Small intestine (tissue), 7 donors: ENCODE results near the gene PLAGL1. TPM values are rescaled to one million over a fixed set of nuclear protein-coding genes. Genes with fewer than 3 reads are reported as not detected.
A peak's percentile ranks its signal among the peaks of the same experiment; 100 is the strongest.

Source experiments
- DNase-seq, 2 donors: peaks; one replicate each; pipeline versions ENCODE4 v3.0.0 to v3.0.0-alpha.2; 2013
- FAIRE-seq: peaks from 2 replicates; lab custom pipeline; 2012; peaks lifted over from hg19 to GRCh38; lab: Jason Lieb, UNC
- H3K27ac ChIP-seq, 3 donors: one replicate each; pipeline ENCODE4 v1.5.1; 2013; ENCODE audit warnings: low read length in 2 of 3, mild to moderate bottlenecking in 2 of 3, control low read depth in 1 of 3, inconsistent platforms in 1 of 3, low read depth in 1 of 3, moderate library complexity in 1 of 3
- H3K27me3 ChIP-seq, 3 donors: one replicate each; pipeline ENCODE4 v1.6.1; 2013; ENCODE audit warnings: low read length in 3 of 3, inconsistent platforms in 1 of 3; ENCODE audit not compliant: control insufficient read depth in 3 of 3, insufficient read depth in 3 of 3
- H3K36me3 ChIP-seq, 3 donors: one replicate each; pipeline ENCODE4 v1.6.1; 2013; ENCODE audit warnings: low read length in 3 of 3, inconsistent platforms in 1 of 3, low read depth in 1 of 3, mild to moderate bottlenecking in 1 of 3, moderate library complexity in 1 of 3; ENCODE audit not compliant: control insufficient read depth in 3 of 3, insufficient read depth in 2 of 3
- H3K4me1 ChIP-seq, 3 donors: one replicate each; pipeline ENCODE4 v1.6.1; 2013; ENCODE audit warnings: low read length in 2 of 3, inconsistent platforms in 1 of 3, low read depth in 1 of 3, mild to moderate bottlenecking in 1 of 3, moderate library complexity in 1 of 3; ENCODE audit not compliant: control insufficient read depth in 3 of 3, insufficient read depth in 2 of 3
- H3K4me3 ChIP-seq, 3 donors: one replicate each; pipeline ENCODE4 v1.5.1; 2013; ENCODE audit warnings: low read length in 3 of 3, control low read depth in 1 of 3, inconsistent platforms in 1 of 3, low read depth in 1 of 3, mild to moderate bottlenecking in 1 of 3, moderate library complexity in 1 of 3
- H3K9me3 ChIP-seq, 2 donors: one replicate each; pipeline ENCODE4 v1.6.1; 2013; ENCODE audit warnings: low read depth in 1 of 2, low read length in 1 of 2; ENCODE audit not compliant: control insufficient read depth in 2 of 2, insufficient read depth in 1 of 2
- WGBS, 3 donors: extraction: QIAGEN DNeasy Blood & Tissue Kit; methylation state at CpG; one replicate each; pipeline ENCODE4 v1.1.7; 2013; 5-methylcytosine and 5-hydroxymethylcytosine counted together
- polyA plus RNA-seq, 4 donors: library from polyadenylated mRNA; stranded (reverse) in 3 of 4; unstranded in 1 of 4; fragments of 200-250 nt in 3 of 4; fragments of 120-200 nt in 1 of 4; gene quantifications; one replicate each; pipeline versions ENCODE4 v1.2.1 to v1.2.3, GENCODE V29; 2013
- donor health status: healthy with polysubstance abuse.
- donor health status: control.
- donor health status: control.
- donor health status: Bipolar disorder and iron deficiency.
- donor health status: healthy.

Gene PLAGL1
- polyA plus RNA-seq, 4 donors, result 2.7 to 156 (median 6.0) TPM

- FAIRE-seq (no peak), DNase-seq (no peak)
- Histone ChIP-seq H3K36me3 (peaks cover 0 to 7% (median 0%) of the 10 kb centered on the region in 3 donors), H3K27me3 (no peaks in the 10 kb centered on the region), H3K4me1 (peaks cover 0 to 3% (median 0%) of the 10 kb centered on the region in 3 donors), H3K4me3 (no peak overlapping the region), H3K27ac (no peak overlapping the region), H3K9me3 (no peaks in the 10 kb centered on the region)
- 84 to 94% (median 91%) methylated on average over 11 of the region's 11 CpGs for WGBS, 3 donors
These were observed 49.1 kb downstream of the PLAGL1 start for GRCh38 chr6:143958839-143959399.

GRCh38 chr6:143957679-143958274 is 50.3 kb downstream of the PLAGL1 start:
- Histone ChIP-seq H3K27ac (no peak overlapping the region), H3K36me3 (peaks cover 0 to 6% (median 0%) of the 10 kb centered on the region in 3 donors), H3K4me3 (no peak overlapping the region), H3K4me1 (no peaks in the 10 kb centered on the region), H3K27me3 (no peaks in the 10 kb centered on the region), H3K9me3 (no peaks in the 10 kb centered on the region)
- WGBS, 3 donors, result 70 to 75% (median 72%) methylated on average over 4 of the region's 4 CpGs
- DNase-seq (no peak), FAIRE-seq (no peak)

DNA sequence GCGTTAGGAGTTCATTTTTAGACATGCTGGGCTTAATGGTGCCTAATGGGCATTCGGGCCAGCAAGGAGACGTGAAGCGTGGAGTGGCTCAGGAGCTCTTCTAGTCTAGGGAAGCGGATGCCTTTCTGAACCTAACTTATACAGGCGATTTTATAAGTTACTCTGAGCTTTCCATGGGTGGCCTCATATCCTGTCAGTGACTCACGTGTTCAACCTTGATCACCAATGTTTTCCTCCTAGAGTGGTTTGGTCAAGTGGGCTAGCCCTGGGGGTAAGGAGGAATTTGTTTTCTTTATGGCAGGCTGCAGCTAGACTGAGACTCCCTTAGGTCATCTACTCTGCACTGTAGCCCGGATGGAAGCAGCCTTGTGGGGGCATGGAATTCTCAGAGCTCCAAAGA is 52.1 kb downstream of the PLAGL1 start:
- no peak for FAIRE-seq

DNA sequence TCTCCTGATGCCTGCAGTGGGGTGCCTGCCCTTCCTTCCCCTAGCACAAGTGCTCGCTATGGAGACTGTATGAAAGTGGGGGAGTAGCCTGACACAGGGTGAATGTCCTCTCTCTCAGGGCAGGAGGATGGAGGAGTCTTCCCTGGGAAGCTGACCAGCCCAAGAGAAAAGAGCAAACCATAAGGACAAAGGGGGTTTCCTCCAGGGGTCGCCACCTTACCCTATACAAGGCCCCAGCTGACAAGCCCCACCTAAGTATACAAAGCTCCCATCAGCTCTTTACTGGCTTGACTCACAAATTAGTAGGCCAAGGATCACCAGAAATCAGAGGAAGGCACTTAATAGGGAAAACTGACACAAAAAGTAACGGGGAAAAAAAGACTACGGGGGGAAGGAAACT is 54.1 kb downstream of the PLAGL1 start:
- 86 to 89% (median 87%) methylated on average over 4 of the region's 4 CpGs for WGBS, 3 donors
- Histone ChIP-seq H3K4me3 (no peak overlapping the region), H3K27me3 (no peaks in the 10 kb centered on the region), H3K27ac (no peak overlapping the region), H3K4me1 (peaks cover 0 to 22% (median 0%) of the 10 kb centered on the region in 3 donors), H3K36me3 (peaks cover 0 to 4% (median 0%) of the 10 kb centered on the region in 3 donors), H3K9me3 (no peaks in the 10 kb centered on the region)
- no peak for DNase-seq
- FAIRE-seq, result no peak

More for the DNA sequence above, 52.1 kb downstream of the PLAGL1 start:
- WGBS, 3 donors, result 93 to 96% (median 95%) methylated on average over 8 of the region's 8 CpGs
- no peaks in the 10 kb centered on the region for H3K9me3 ChIP-seq
- DNase-seq, result no peak
- H3K27me3 ChIP-seq, result no peaks in the 10 kb centered on the region
- peaks cover 0 to 6% (median 0%) of the 10 kb centered on the region in 3 donors for H3K4me1 ChIP-seq
- peaks cover 0 to 6% (median 0%) of the 10 kb centered on the region in 3 donors for H3K36me3 ChIP-seq
- no peak overlapping the region for H3K4me3 ChIP-seq
- H3K27ac ChIP-seq, result no peak overlapping the region

- Histone ChIP-seq H3K4me3 (no peak overlapping the region), H3K27me3 (no peaks in the 10 kb centered on the region), H3K27ac (no peak overlapping the region), H3K36me3 (peaks cover 0 to 5% (median 0%) of the 10 kb centered on the region in 3 donors), H3K9me3 (peaks cover 0 to 4% of the 10 kb centered on the region in 2 donors), H3K4me1 (peaks cover 0 to 23% (median 0%) of the 10 kb centered on the region in 3 donors)
- no peak for DNase-seq
- FAIRE-seq, result no peak
- WGBS, 3 donors, result 89 to 99% (median 89%) methylated on average over 4 of the region's 4 CpGs
These were observed 54.9 kb downstream of the PLAGL1 start for GRCh38 chr6:143952947-143953701.

DNA sequence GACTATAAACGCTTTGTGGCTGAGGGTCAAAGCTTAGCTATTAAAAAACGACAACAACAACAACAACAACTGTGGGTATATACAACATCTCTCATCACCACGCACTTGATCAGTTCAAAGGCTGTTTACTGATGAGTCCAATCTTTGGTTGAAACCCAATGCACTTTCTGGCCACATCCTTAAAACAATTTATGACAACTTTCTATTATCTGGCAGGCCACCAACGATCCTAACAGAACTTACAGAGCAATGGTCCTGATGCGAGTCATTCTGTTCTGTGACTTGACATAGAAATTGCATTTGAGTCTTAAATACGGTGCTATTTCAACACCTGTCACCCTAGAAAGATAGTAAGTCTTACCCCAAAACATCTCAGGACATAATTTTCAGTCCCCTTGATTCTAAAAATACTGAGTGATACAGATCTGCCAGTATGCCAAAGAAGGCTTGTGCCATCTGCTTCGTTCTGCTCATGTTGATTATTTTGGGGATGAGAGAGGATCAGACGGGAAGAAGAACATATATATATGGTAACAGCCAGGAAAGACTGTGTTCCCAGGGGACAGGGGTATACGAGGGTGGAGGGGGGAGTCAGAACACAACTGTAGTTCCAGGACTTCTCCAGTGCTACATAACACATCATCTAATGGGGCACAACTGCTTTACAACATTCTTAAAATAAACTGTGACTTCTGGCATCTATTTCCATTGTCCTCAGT is 55.8 kb downstream of the PLAGL1 start:
- no peak overlapping the region for H3K4me3 ChIP-seq
- DNase-seq (no peak), FAIRE-seq (no peak)
- H3K27ac ChIP-seq, result no peak overlapping the region
- H3K36me3 ChIP-seq, result peaks cover 0 to 12% (median 0%) of the 10 kb centered on the region in 3 donors
- H3K9me3 ChIP-seq, result peaks cover 0 to 13% of the 10 kb centered on the region in 2 donors
- peaks cover 0 to 23% (median 0%) of the 10 kb centered on the region in 3 donors for H3K4me1 ChIP-seq
- 86 to 93% (median 91%) methylated on average over 9 of the region's 9 CpGs for WGBS, 3 donors
- no peaks in the 10 kb centered on the region for H3K27me3 ChIP-seq

DNA sequence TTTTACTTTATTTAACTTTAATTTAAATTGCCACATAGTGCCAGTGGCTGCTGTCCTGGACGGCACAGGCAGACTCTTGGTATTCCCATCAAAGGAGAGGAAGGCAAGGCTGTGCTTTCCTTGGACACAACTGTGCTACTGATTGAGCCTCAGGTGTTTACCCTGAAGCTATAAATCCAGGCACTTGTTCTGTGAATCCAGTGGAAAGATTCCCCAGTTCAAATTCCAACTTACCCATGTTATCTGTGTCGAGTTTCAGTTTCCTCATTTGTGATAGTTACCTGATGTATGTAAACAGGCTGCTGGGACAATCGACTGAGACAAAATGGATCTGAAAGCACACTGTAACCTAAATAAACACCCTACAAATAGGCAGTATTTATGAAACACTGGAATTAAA is 57.2 kb downstream of the PLAGL1 start:
- no peak for FAIRE-seq
- peak overlapping the region in 1 of 3 donors; percentile 80 for H3K27ac ChIP-seq
- WGBS, 3 donors, result 16 to 38% (median 36%) methylated on average over 3 of the region's 3 CpGs

DNA sequence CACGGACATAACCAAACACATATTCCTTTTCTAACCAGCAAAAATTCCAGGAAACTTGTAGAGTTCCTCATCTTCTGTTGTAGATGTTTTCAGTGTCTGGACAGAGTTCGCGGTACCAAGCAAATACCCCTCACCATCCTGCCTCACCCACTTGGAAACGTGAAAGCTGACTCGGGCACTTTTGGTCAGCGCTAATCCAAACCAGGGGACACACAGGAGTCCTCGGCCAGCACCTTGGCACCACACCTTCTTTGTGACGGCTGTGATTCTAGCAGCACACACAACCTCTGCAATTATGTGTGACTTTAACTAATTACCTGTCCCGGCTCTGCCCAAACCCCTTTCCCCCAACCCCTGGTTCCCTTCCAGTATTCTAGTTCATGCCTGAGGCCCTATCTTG is 58.1 kb downstream of the PLAGL1 start:
- 85 to 86% (median 86%) methylated on average over 9 of the region's 9 CpGs for WGBS, 3 donors
- Histone ChIP-seq H3K27ac (peak overlapping the region in 1 of 3 donors; percentile 80), H3K4me1 (peaks cover 0 to 23% (median 0%) of the 10 kb centered on the region in 3 donors), H3K36me3 (peaks cover 0 to 11% (median 0%) of the 10 kb centered on the region in 3 donors), H3K27me3 (no peaks in the 10 kb centered on the region), H3K9me3 (peaks cover 0 to 24% of the 10 kb centered on the region in 2 donors), H3K4me3 (no peak overlapping the region)
- FAIRE-seq (no peak), DNase-seq (peak in 1 of 2 donors; percentile 43)

More for the DNA sequence above, 57.2 kb downstream of the PLAGL1 start:
- peaks cover 0 to 23% (median 0%) of the 10 kb centered on the region in 3 donors for H3K4me1 ChIP-seq
- H3K4me3 ChIP-seq, result no peak overlapping the region
- H3K9me3 ChIP-seq, result peaks cover 0 to 24% of the 10 kb centered on the region in 2 donors
- H3K27me3 ChIP-seq, result no peaks in the 10 kb centered on the region
- peak; percentile 46 to 87 for DNase-seq
- peaks cover 0 to 13% (median 0%) of the 10 kb centered on the region in 3 donors for H3K36me3 ChIP-seq
